Upper lobe of left lung (tissue), 4 donors: ENCODE data around the gene PCNX2.

ENCODE experiments used
- EP300 ChIP-seq, 4 donors: sonication (generic); formaldehyde crosslinking; IDR thresholded peaks; one replicate each; pipeline ENCODE4 v1.5.1; 2017; ENCODE audit warnings: antibody characterized with exemption in 4 of 4, control low read depth in 2 of 4
- POLR2A ChIP-seq, 4 donors: fragments of 450-650 bp; IDR thresholded peaks; one replicate each; pipeline ENCODE4 v1.5.1; 2016 to 2017; ENCODE audit warnings: antibody characterized with exemption in 4 of 4, mild to moderate bottlenecking in 2 of 4
- POLR2AphosphoS5 ChIP-seq, 2 donors: sonication (generic); formaldehyde crosslinking; IDR thresholded peaks; one replicate each; pipeline ENCODE4 v1.5.1; 2017; ENCODE audit warnings: antibody characterized with exemption in 2 of 2
- TF ChIP-seq, protein P1 (sequence below), 6 experiments: fragments of 450-650 bp in 4 of 6; fragments of 200-600 bp in 2 of 6; sonication (generic) in 2 of 6; IDR thresholded peaks; one replicate each; pipeline ENCODE4 v1.5.1; 2016 to 2019; ENCODE audit warnings: antibody characterized with exemption in 6 of 6

DNA sequence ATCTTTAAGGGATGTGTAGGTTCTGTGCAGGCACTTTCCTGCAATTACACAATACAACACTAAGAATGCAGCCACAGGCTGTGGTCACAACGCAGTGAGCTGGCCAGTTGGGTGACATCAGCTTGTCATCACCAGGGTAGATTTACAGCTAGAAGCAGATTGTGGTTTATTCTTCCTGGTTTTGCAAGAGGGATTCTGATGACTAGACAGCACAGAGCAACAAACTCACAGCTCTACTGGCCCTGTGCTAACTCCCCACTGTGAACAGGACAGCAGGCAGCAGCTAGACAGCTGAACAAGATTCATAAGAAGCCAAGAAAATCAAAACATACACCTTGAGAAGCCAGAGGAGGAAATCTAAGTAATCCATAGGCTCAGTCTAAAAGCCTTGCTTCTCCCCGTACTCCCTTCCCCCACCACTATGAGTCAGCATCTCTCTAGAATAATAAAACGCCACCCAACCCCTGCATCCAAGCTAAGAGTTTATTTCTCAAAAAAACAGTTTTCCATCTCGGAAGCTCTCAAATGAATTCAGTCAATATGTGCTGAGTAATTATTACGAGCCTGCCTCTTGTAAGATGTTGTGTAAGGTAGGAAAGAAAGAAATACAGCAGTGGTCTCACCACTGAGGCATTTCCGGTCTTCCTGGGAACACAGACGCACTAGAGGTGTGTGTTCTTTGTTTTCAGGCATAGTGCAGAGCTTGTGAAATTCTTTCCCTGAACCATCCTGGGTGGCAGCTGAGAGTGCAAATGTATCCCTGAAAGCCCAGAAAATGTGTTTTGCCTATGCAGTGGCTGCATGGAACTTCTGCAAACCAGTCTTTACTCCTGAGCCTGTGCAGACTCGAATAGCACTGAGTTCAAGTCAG, 182.3 kb downstream of the PCNX2 start:
- TF ChIP-seq, protein P1, sequence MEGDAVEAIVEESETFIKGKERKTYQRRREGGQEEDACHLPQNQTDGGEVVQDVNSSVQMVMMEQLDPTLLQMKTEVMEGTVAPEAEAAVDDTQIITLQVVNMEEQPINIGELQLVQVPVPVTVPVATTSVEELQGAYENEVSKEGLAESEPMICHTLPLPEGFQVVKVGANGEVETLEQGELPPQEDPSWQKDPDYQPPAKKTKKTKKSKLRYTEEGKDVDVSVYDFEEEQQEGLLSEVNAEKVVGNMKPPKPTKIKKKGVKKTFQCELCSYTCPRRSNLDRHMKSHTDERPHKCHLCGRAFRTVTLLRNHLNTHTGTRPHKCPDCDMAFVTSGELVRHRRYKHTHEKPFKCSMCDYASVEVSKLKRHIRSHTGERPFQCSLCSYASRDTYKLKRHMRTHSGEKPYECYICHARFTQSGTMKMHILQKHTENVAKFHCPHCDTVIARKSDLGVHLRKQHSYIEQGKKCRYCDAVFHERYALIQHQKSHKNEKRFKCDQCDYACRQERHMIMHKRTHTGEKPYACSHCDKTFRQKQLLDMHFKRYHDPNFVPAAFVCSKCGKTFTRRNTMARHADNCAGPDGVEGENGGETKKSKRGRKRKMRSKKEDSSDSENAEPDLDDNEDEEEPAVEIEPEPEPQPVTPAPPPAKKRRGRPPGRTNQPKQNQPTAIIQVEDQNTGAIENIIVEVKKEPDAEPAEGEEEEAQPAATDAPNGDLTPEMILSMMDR (IDR thresholded peaks at IDR 0.05): no peak
- peak in 1 of 4 donors; percentile 24 for TF ChIP-seq POLR2A (IDR thresholded peaks at IDR 0.05)
- TF ChIP-seq EP300 (IDR thresholded peaks at IDR 0.05): peak in 2 of 4 donors; percentile 55 to 89
- peak; percentile 84 to 89 for TF ChIP-seq POLR2AphosphoS5 (IDR thresholded peaks at IDR 0.05)
